Endothelial cell (in vitro differentiated cells): Measurements from ENCODE around the gene EDNRB. TPM values are rescaled to one million over a fixed set of nuclear protein-coding genes. Genes with fewer than 3 reads are reported as not detected.

Experiments
- DNase-seq: peaks from one replicate; pipeline ENCODE4 v3.0.0; 2021; ENCODE audit warnings: low spot score
- H3K27ac Mint-ChIP-seq: one replicate; pipeline ENCODE4 v1.8.0; 2021; ENCODE audit warnings: mixed read lengths, inconsistent platforms; ENCODE audit not compliant: unreplicated experiment
- H3K27me3 Mint-ChIP-seq: one replicate; pipeline ENCODE4 v1.8.0; 2021; ENCODE audit warnings: mild to moderate bottlenecking, moderate library complexity, mixed read lengths, inconsistent platforms; ENCODE audit not compliant: unreplicated experiment
- H3K36me3 Mint-ChIP-seq: one replicate; pipeline ENCODE4 v1.8.0; 2021; ENCODE audit warnings: mild to moderate bottlenecking, low read depth, mixed read lengths, inconsistent platforms; ENCODE audit not compliant: unreplicated experiment
- H3K4me1 Mint-ChIP-seq: one replicate; pipeline ENCODE4 v1.8.0; 2021; ENCODE audit warnings: mild to moderate bottlenecking, mixed read lengths, inconsistent platforms; ENCODE audit not compliant: unreplicated experiment
- H3K4me3 Mint-ChIP-seq: one replicate; pipeline ENCODE4 v1.8.0; 2021; ENCODE audit warnings: mild to moderate bottlenecking, mixed read lengths, inconsistent platforms; ENCODE audit not compliant: unreplicated experiment
- H3K9me3 Mint-ChIP-seq: one replicate; pipeline ENCODE4 v1.8.0; 2021; ENCODE audit warnings: mixed read lengths, inconsistent platforms; ENCODE audit not compliant: unreplicated experiment
- total RNA-seq: library from RNA; stranded (reverse); fragmentation: NEBNext Ultra II Directional; extraction: Animal tissue kit (Norgen Biotek cat#: 25700); gene quantifications from one replicate; pipeline ENCODE4 v1.2.1, GENCODE V29; 2021; ENCODE audit not compliant: unreplicated experiment
- TF ChIP-seq, protein P1 (sequence below): fragments of 200-600 bp; sonication (generic); IDR thresholded peaks from one replicate; pipeline ENCODE4 v1.5.0; 2021; ENCODE audit warnings: antibody characterized with exemption; ENCODE audit not compliant: unreplicated experiment

EDNRB gene
- total RNA-seq, 1 donor from 2014 or later, result 1.4 TPM

DNA sequence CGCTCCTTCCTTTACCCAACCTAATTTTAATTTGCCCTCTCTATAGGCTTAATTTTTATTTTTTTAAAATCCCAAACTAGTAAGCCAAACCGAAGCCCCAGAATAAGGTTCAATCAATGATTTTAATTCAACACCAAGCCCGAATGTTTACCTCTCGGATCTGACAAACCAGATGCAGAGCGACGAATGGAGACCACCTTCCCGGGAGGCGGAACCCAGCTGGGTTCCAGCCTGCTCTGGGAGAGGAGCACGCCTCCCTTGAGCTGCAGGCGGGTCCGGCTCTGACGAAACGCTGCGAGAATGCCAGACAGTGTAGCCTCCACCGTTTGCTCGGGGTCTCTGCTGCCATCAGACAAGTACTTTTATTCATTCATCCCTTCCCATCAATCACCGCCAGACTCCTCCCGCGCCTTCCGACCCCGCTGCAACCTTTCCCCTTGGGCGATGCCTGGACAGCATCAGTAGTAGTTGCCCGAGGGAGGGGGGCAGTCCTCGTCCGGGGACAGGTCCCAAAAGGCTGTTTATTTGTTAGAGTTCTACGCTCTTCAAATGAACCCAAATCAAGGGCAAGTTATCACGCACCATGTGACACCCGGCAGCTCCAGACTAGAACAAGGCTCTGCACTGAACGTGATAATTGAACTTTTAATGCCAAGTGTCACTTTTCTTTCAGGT lies 752 bp upstream of the EDNRB start:
- Mint-ChIP-seq H3K4me3 (no peak overlapping the region), H3K9me3 (no peaks in the 10 kb centered on the region), H3K36me3 (no peaks in the 10 kb centered on the region), H3K4me1 (peaks cover 4% of the 10 kb centered on the region), H3K27me3 (no peaks in the 10 kb centered on the region), H3K27ac (no peak overlapping the region)
- TF ChIP-seq, protein P1, sequence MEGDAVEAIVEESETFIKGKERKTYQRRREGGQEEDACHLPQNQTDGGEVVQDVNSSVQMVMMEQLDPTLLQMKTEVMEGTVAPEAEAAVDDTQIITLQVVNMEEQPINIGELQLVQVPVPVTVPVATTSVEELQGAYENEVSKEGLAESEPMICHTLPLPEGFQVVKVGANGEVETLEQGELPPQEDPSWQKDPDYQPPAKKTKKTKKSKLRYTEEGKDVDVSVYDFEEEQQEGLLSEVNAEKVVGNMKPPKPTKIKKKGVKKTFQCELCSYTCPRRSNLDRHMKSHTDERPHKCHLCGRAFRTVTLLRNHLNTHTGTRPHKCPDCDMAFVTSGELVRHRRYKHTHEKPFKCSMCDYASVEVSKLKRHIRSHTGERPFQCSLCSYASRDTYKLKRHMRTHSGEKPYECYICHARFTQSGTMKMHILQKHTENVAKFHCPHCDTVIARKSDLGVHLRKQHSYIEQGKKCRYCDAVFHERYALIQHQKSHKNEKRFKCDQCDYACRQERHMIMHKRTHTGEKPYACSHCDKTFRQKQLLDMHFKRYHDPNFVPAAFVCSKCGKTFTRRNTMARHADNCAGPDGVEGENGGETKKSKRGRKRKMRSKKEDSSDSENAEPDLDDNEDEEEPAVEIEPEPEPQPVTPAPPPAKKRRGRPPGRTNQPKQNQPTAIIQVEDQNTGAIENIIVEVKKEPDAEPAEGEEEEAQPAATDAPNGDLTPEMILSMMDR, result no peak
- DNase-seq, result peak; percentile 43

DNA sequence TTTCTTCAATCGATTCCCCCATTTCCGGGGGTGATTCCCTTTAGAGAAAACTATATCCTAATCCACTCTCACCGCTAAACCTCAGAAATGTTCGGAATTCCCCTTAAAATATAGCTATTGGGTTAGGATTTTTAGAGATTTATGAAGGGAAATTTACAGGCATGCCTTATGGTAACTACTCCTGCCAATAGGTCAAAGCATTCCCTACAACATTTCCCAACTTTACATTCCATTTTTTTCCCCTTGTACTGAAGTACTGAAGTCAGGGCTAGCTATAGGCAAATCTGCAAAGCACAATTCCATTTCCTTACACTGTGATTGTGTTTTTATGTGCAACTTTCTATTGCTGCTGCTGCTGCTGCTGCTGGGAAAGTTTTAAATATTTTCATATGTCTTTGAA lies 2.1 kb downstream of the EDNRB start:
- TF ChIP-seq, protein P1, result no peak
- no peak for DNase-seq
- Mint-ChIP-seq H3K9me3 (no peaks in the 10 kb centered on the region), H3K4me1 (peaks cover 4% of the 10 kb centered on the region), H3K27me3 (no peaks in the 10 kb centered on the region), H3K4me3 (no peak overlapping the region), H3K36me3 (no peaks in the 10 kb centered on the region), H3K27ac (no peak overlapping the region)

DNA sequence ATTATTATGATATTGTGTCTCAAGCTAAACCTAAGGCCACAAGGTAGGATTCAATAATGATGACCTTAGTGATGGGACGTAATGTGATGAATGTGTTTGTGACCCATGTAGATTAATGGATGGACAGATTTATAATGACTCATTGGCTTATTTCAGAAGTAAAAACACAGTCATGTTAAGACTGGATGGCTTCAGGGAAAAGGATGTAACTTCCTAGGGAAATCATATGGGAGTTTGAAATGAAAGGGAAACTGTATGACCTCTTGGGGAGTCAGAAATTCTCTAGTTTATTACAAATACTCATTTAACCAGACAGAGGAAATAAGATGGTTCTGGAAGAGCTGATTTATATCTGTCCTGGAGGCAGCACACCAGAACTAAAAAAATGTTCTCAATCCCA lies 2.9 kb downstream of the EDNRB start:
- H3K27ac Mint-ChIP-seq, result no peak overlapping the region
- TF ChIP-seq, protein P1, result no peak
- H3K9me3 Mint-ChIP-seq, result no peaks in the 10 kb centered on the region
- H3K4me3 Mint-ChIP-seq, result no peak overlapping the region
- no peak for DNase-seq
- peaks cover 4% of the 10 kb centered on the region for H3K4me1 Mint-ChIP-seq
- no peaks in the 10 kb centered on the region for H3K27me3 Mint-ChIP-seq
- H3K36me3 Mint-ChIP-seq, result no peaks in the 10 kb centered on the region

DNA sequence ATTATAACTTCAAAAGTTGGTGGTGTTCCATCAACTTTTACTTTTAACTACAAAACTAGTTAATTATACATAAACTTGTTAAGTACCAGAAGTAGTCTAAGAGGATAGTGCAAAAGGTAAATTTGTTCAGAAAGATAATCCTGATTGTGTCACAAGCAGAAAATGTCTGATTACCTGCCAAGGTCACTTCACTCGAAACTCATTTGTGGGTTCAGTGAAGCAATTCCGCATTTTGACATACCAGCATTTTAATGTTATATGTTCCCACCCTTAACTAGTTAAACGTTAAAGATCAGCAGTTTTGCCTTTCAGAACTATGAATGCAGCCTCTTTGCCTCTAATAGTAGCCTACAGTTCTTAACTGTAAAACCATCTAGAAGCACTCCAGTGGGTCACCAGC lies 5.6 kb downstream of the EDNRB start:
- H3K4me1 Mint-ChIP-seq, result peaks cover 2% of the 10 kb centered on the region
- no peaks in the 10 kb centered on the region for H3K9me3 Mint-ChIP-seq
- no peaks in the 10 kb centered on the region for H3K36me3 Mint-ChIP-seq
- H3K27ac Mint-ChIP-seq, result no peak overlapping the region
- no peak for DNase-seq
- H3K27me3 Mint-ChIP-seq, result no peaks in the 10 kb centered on the region
- no peak overlapping the region for H3K4me3 Mint-ChIP-seq
- TF ChIP-seq, protein P1, result no peak

DNA sequence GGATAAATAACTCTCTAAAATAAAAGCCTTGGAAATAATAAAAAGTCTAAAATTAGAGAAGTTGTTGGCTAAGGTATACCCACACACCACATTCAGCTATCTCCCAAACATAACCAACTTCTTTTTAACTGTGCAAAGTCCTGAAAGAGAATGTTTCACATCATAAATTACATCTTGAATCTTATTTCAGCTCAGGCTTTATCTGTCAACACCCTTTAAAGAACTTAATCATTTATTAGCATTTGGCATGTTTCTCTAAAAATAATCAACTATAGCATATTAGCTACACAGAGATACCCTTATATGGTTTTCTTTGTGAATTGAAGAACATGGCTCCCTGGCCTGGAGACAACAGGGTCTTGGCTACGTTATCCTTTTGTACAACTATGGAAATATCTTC lies 6.9 kb downstream of the EDNRB start:
- Mint-ChIP-seq H3K4me1 (no peaks in the 10 kb centered on the region), H3K27ac (no peak overlapping the region), H3K9me3 (no peaks in the 10 kb centered on the region), H3K4me3 (no peak overlapping the region), H3K27me3 (no peaks in the 10 kb centered on the region), H3K36me3 (no peaks in the 10 kb centered on the region)
- no peak for DNase-seq
- TF ChIP-seq, protein P1, result no peak
